Astrocyte of the spinal cord (primary cell): ENCODE data around the gene GRK3.
"Not testable (repeated sequence)": the region's sequence is repeated elsewhere in the genome, so short reads cannot be mapped to it uniquely, and the experiment has no call there.

Source experiments
- DNase-seq: peaks from one replicate; pipeline ENCODE4 v3.0.0; 2011; ENCODE audit warnings: low read depth, low spot score
- H3K4me3 ChIP-seq: 2 replicates; pipeline ENCODE4 v1.5.1; 2011; ENCODE audit warnings: low read depth, mild to moderate bottlenecking, low read length, moderate library complexity
- in situ Hi-C: cut with HindIII; loops from 2 replicates; pipeline ENCODE4 v1.10.0; 2017; ENCODE audit warnings: low sequenced_read_pairs
- TF ChIP-seq, protein P1 (sequence below): IDR thresholded peaks from 2 replicates; pipeline ENCODE4 v1.5.1; 2012; ENCODE audit warnings: low read depth, mild to moderate bottlenecking, low read length, inconsistent platforms

The GRK3 gene

DNA sequence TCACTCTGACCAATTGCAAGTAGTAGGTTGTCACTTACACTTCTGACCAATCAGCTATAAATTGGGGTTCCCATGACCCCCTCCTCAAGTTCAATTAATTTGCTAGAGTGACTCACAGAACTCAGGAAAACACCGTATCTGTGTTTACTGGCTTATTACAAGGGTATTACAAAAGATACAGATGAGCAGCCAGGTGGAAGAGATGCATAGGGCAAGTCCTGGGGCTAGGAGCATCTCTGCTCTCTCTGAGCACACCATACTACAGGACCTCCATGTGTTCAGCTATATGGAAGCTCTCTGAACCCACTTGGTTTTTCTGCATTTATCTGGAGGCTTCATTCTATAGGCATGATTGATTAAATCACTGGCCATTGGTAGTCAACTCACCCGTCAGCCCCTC lies 11.3 kb upstream of the GRK3 start:
- no peak for DNase-seq
- no peak overlapping the region for H3K4me3 ChIP-seq
- in situ Hi-C loops: no loop called here
- TF ChIP-seq, protein P1, sequence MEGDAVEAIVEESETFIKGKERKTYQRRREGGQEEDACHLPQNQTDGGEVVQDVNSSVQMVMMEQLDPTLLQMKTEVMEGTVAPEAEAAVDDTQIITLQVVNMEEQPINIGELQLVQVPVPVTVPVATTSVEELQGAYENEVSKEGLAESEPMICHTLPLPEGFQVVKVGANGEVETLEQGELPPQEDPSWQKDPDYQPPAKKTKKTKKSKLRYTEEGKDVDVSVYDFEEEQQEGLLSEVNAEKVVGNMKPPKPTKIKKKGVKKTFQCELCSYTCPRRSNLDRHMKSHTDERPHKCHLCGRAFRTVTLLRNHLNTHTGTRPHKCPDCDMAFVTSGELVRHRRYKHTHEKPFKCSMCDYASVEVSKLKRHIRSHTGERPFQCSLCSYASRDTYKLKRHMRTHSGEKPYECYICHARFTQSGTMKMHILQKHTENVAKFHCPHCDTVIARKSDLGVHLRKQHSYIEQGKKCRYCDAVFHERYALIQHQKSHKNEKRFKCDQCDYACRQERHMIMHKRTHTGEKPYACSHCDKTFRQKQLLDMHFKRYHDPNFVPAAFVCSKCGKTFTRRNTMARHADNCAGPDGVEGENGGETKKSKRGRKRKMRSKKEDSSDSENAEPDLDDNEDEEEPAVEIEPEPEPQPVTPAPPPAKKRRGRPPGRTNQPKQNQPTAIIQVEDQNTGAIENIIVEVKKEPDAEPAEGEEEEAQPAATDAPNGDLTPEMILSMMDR: no peak

GRCh38 chr22:25554238-25554671 lies 10.2 kb upstream of the GRK3 start:
- DNase-seq: no peak
- H3K4me3 ChIP-seq: no peak overlapping the region
- in situ Hi-C loops: no loop called here
- TF ChIP-seq, protein P1: no peak

GRCh38 chr22:25554689-25555088 lies 9.8 kb upstream of the GRK3 start:
- no peak overlapping the region for H3K4me3 ChIP-seq
- TF ChIP-seq, protein P1: no peak
- in situ Hi-C loops: no loop called here
- DNase-seq: no peak

DNA sequence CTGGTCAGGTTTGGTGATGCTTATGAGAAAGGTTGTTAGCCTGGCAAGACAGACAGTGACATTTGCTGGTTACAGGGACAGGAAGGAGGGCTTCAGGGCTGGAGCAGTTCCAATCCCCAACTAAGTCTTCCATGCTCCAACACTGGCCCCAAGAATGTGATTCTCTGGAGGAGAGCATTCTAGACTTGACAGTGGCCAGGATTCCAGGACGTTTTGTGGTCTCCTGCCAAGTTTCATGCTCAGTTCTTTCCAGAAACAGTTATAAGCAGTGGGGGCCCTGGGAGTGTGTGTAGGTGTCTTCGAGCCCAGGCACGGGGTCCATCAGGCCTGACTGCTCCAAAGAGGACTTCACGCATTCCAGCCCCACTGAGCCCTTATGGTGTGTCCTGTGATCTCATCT lies 8.9 kb upstream of the GRK3 start:
- DNase-seq: no peak
- TF ChIP-seq, protein P1: no peak
- H3K4me3 ChIP-seq: no peak overlapping the region
- in situ Hi-C loops: no loop called here

- TF ChIP-seq, protein P1: no peak
- no peak for DNase-seq
- no peak overlapping the region for H3K4me3 ChIP-seq
- in situ Hi-C loops: no loop called here
Measured at GRCh38 chr22:25557218-25557617, 7.3 kb upstream of the GRK3 start.

DNA sequence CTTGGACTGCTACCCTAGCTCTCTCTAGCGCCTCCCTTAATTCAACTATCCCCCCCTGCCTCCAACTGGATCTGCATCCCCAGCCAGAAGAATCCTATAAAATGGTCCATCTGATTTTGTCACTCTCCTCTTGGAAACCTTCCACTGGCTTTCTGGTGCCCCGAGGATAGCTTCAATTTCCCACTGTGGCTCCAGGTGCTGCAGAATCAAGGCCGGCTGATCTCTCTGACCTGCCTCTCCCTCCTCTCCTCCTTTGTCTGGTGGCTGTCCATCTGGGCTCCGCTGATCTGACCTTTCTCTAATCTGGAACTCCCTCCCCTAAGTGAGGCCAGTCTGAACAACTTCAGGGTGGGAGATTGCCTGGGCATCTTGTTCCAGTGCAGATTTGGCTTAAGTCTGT lies 6.1 kb upstream of the GRK3 start:
- H3K4me3 ChIP-seq: no peak overlapping the region
- DNase-seq: no peak
- TF ChIP-seq, protein P1: no peak
- in situ Hi-C loops: no loop called here

GRCh38 chr22:25559910-25560309 lies 4.6 kb upstream of the GRK3 start:
- H3K4me3 ChIP-seq, DNase-seq, in situ Hi-C loops: not testable (repeated sequence)

GRCh38 chr22:25561182-25561581 lies 3.3 kb upstream of the GRK3 start:
- DNase-seq, H3K4me3 ChIP-seq, in situ Hi-C loops: not testable (repeated sequence)

DNA sequence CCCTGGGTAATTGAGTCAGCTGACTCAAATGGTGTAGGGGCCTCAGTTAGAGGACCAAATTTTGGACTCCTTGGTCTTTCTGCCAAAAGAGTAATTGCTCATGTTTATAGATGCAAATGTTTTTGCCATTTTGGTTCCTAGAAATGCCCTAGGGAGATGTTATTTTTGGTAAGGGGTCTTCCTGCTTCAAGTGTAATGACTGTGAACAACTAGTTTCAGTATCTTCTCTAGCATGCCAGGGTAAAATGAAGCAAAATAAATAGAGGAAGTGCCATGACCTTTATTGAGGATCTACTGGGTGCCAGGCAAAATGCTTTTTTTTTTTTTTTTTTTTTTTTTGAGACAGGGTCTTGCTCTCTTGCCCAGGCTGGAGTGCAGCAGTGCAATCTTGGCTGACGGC lies 2.5 kb upstream of the GRK3 start:
- in situ Hi-C loops, H3K4me3 ChIP-seq, DNase-seq: not testable (repeated sequence)

GRCh38 chr22:25562966-25563760 lies 1.3 kb upstream of the GRK3 start:
- DNase-seq, in situ Hi-C loops, H3K4me3 ChIP-seq: not testable (repeated sequence)
